OCI-LY1 (cell line): ENCODE measurements around the gene TWF1.
"Not testable (repeated sequence)": the region's sequence is repeated elsewhere in the genome, so short reads cannot be mapped to it uniquely, and the experiment has no call there.

Source experiments
- H2AFZ ChIP-seq: fragments of 200-600 bp; sonication (generic), shearing (Covaris generic); 2 replicates; pipeline ENCODE4 v1.6.0; 2014; ENCODE audit warnings: antibody characterized with exemption, mild to moderate bottlenecking, low read length
- H3F3A ChIP-seq: fragments of 200-600 bp; sonication (generic), shearing (Covaris generic); 2 replicates; pipeline ENCODE4 v1.6.0; 2014; ENCODE audit warnings: mild to moderate bottlenecking, antibody characterized with exemption, low read length, moderate library complexity; ENCODE audit not compliant: insufficient read depth
- H3K27ac ChIP-seq: fragments of 200-600 bp; sonication (generic); 2 replicates; pipeline ENCODE4 v1.5.1; 2014; ENCODE audit warnings: low read length, mixed run types, mild to moderate bottlenecking, low read depth; ENCODE audit not compliant: poor library complexity, severe bottlenecking
- H3K27me3 ChIP-seq: fragments of 200-600 bp; sonication (generic); 2 replicates; pipeline ENCODE4 v1.6.0; 2014; ENCODE audit warnings: antibody characterized with exemption, mild to moderate bottlenecking, low read length, moderate library complexity; ENCODE audit not compliant: insufficient read depth
- H3K36me3 ChIP-seq: fragments of 200-600 bp; sonication (generic); 2 replicates; pipeline ENCODE4 v1.6.1; 2014; ENCODE audit warnings: mild to moderate bottlenecking, antibody characterized with exemption, low read length, moderate library complexity, mixed read lengths; ENCODE audit not compliant: insufficient read depth
- H3K4me1 ChIP-seq: fragments of 200-600 bp; sonication (generic); 2 replicates; pipeline ENCODE4 v1.5.1; 2014; ENCODE audit warnings: mild to moderate bottlenecking, low read length, moderate library complexity; ENCODE audit not compliant: insufficient read depth, severe bottlenecking
- H3K4me2 ChIP-seq: fragments of 200-600 bp; sonication (generic), shearing (Covaris generic); 2 replicates; pipeline ENCODE4 v1.6.1; 2014; ENCODE audit warnings: low read length
- H3K4me3 ChIP-seq: fragments of 200-600 bp; sonication (generic); 2 replicates; pipeline ENCODE4 v1.5.1; 2014; ENCODE audit warnings: low read length, low read depth, mild to moderate bottlenecking, mixed read lengths; ENCODE audit not compliant: poor library complexity, severe bottlenecking
- H3K79me2 ChIP-seq: fragments of 200-600 bp; shearing (Covaris generic); 2 replicates; pipeline ENCODE4 v1.6.1; 2016; ENCODE audit warnings: mixed run types, low read length, mixed read lengths; ENCODE audit not compliant: insufficient read depth
- H3K9ac ChIP-seq: fragments of 200-600 bp; sonication (generic), shearing (Covaris generic); 2 replicates; pipeline ENCODE4 v1.6.1; 2014; ENCODE audit warnings: mild to moderate bottlenecking, low read length, mixed read lengths
- H3K9me2 ChIP-seq: fragments of 200-600 bp; sonication (generic), shearing (Covaris generic); 2 replicates; pipeline ENCODE4 v1.6.1; 2014; ENCODE audit warnings: low read depth, mild to moderate bottlenecking, low read length, mixed read lengths
- H3K9me3 ChIP-seq: fragments of 200-600 bp; shearing (Covaris generic); 2 replicates; pipeline ENCODE4 v1.6.1; 2014; ENCODE audit warnings: low read length, mixed read lengths
- H4K20me1 ChIP-seq: fragments of 200-600 bp; sonication (generic), shearing (Covaris generic); 2 replicates; pipeline ENCODE4 v1.6.0; 2016; ENCODE audit warnings: mild to moderate bottlenecking, low read length; ENCODE audit not compliant: insufficient read depth
- EZH2 ChIP-seq: fragments of 200-600 bp; sonication (generic), shearing (Covaris generic); IDR thresholded peaks from 2 replicates; pipeline ENCODE4 v1.8.0; 2017; ENCODE audit warnings: borderline replicate concordance, mixed run types, mild to moderate bottlenecking, antibody characterized with exemption, low read length, moderate library complexity, mixed read lengths
- TF ChIP-seq, protein P1 (sequence below): fragments of 200-600 bp; sonication (generic), shearing (Covaris generic); IDR thresholded peaks from 2 replicates; pipeline ENCODE4 v1.5.1; 2017; ENCODE audit warnings: mild to moderate bottlenecking, antibody characterized with exemption, low read length, moderate library complexity, mixed read lengths

Gene TWF1

DNA sequence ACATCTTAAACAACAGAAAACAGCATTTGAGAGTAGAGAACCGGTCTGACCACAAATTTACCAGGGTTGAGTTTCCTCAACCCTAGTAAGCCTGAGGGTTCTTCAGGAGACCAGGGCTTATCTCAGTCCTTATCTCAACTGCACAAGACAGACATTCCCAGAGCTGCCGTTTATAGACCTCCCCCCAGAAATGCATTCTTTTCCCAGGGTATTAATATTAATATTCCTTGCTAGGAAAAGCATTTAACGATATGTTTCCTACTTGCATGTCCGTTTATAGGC, 42.0 kb upstream of the TWF1 start:
- Histone ChIP-seq H2AFZ (no peak overlapping the region), H3K4me2 (no peak overlapping the region), H4K20me1 (no peaks in the 10 kb centered on the region), H3K4me1 (no peaks in the 10 kb centered on the region), H3K36me3 (no peaks in the 10 kb centered on the region; the same call in 1 of the 2 replicates), H3K9me2 (no peaks in the 10 kb centered on the region), H3F3A (no peaks in the 10 kb centered on the region), H3K4me3 (no peak overlapping the region), H3K27ac (no peak overlapping the region), H3K27me3 (no peaks in the 10 kb centered on the region), H3K9me3 (no peaks in the 10 kb centered on the region), H3K79me2 (no peaks in the 10 kb centered on the region), H3K9ac (no peak overlapping the region)
- TF ChIP-seq, protein P1, sequence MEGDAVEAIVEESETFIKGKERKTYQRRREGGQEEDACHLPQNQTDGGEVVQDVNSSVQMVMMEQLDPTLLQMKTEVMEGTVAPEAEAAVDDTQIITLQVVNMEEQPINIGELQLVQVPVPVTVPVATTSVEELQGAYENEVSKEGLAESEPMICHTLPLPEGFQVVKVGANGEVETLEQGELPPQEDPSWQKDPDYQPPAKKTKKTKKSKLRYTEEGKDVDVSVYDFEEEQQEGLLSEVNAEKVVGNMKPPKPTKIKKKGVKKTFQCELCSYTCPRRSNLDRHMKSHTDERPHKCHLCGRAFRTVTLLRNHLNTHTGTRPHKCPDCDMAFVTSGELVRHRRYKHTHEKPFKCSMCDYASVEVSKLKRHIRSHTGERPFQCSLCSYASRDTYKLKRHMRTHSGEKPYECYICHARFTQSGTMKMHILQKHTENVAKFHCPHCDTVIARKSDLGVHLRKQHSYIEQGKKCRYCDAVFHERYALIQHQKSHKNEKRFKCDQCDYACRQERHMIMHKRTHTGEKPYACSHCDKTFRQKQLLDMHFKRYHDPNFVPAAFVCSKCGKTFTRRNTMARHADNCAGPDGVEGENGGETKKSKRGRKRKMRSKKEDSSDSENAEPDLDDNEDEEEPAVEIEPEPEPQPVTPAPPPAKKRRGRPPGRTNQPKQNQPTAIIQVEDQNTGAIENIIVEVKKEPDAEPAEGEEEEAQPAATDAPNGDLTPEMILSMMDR = no peak
- no peak for TF ChIP-seq EZH2

DNA sequence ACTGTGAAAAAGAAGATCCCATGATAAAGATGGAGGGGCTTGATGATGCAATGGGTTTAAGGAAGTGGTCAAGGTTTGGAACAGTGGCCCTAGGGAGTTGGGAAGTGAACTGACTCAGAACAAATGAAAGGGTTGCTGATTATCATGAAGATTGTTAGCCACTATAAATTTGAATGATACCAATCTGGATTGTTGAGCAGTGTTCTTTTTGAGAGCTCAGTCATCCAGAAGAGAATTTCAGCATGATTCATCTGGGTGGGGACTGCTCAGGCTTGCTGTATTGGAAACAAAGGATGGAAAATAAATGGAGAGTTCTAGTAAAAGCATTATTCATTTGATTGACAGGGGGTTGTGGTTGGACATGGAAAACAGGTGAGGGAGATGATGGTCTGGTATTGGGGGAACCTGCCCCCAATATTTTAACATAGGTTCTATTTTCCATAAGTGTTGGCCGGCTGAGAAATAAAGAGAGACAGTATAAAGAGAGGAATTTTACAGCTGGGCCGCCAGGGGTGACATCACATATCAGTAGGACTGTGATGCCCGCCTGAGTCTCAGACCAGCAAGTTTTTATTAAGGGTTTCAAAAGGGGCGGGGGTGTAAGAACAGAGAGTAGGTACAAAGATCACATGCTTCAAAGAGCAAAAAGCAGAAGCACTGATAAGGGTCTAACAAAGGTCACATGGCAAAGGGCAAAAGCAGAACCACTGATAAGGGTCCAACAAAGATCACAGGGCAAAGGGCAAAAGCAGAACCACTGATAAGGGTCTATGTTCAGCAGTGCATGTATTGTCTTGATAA, 41.5 kb upstream of the TWF1 start:
- not testable (repeated sequence) for H3K4me2 ChIP-seq, H2AFZ ChIP-seq

DNA sequence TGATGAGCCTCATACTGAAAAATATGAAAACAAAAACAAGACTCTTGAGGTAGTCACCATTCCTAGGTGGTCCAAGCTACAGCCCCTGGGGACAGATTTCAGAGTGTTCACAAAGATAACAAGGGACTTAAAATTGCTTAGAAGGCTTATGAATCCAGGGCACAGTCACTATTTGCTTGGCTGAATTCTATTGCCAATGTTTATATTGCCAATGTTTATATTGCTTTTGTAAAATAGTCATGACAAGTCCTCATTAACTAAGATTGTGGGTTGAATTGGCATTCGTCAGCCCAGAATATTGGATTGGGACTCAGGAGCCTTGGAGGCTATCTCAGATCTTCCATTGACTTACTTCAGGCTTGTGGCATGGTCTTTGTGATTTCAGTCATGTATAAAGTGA, 36.1 kb upstream of the TWF1 start:
- Histone ChIP-seq H3K79me2 (no peaks in the 10 kb centered on the region), H3K27me3 (no peaks in the 10 kb centered on the region), H3F3A (no peaks in the 10 kb centered on the region), H3K9me3 (no peaks in the 10 kb centered on the region), H4K20me1 (no peaks in the 10 kb centered on the region), H3K27ac (no peak overlapping the region), H3K4me2 (no peak overlapping the region), H3K9me2 (no peaks in the 10 kb centered on the region), H3K4me1 (no peaks in the 10 kb centered on the region), H2AFZ (no peak overlapping the region), H3K4me3 (no peak overlapping the region), H3K36me3 (no peaks in the 10 kb centered on the region; the same call in 1 of the 2 replicates), H3K9ac (no peak overlapping the region)
- TF ChIP-seq EZH2 = no peak
- TF ChIP-seq, protein P1 = no peak

More for the DNA sequence above, 41.5 kb upstream of the TWF1 start:
- H3K9ac ChIP-seq, H3K4me3 ChIP-seq, H3K4me1 ChIP-seq, H3K9me3 ChIP-seq, H3F3A ChIP-seq, H3K27ac ChIP-seq, H3K9me2 ChIP-seq, H3K27me3 ChIP-seq, H4K20me1 ChIP-seq, H3K79me2 ChIP-seq, H3K36me3 ChIP-seq: not testable (repeated sequence)

DNA sequence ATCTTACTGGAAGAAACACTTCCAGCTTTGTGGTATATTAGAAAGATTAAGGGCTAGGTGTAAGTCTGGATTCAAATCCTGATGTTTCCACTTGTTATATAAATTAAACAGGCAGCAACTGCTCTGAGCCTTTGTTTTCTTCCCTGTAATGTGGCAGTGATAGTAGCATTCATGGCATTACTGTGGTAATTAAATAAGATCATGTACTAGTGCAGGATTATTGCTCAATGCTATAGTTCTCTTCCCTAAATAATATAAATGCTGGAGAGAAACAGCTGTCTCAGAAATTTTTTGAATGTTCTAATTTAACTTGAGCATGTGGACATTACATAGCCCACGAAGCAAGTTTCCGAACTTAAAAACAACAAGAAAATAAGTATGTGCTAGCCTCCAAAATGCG, 35.1 kb upstream of the TWF1 start:
- H3K9ac ChIP-seq = no peak overlapping the region
- H3K79me2 ChIP-seq = no peaks in the 10 kb centered on the region
- no peaks in the 10 kb centered on the region for H3K9me2 ChIP-seq
- TF ChIP-seq, protein P1 = no peak
- no peak for TF ChIP-seq EZH2
- H3K4me3 ChIP-seq = no peak overlapping the region
- no peaks in the 10 kb centered on the region for H4K20me1 ChIP-seq
- H3K9me3 ChIP-seq = no peaks in the 10 kb centered on the region
- H3K4me2 ChIP-seq = no peak overlapping the region
- H3K4me1 ChIP-seq = peaks cover 7% of the 10 kb centered on the region
- H2AFZ ChIP-seq = no peak overlapping the region
- H3F3A ChIP-seq = no peaks in the 10 kb centered on the region
- H3K36me3 ChIP-seq = no peaks in the 10 kb centered on the region; the same call in 1 of the 2 replicates
- no peak overlapping the region for H3K27ac ChIP-seq
- no peaks in the 10 kb centered on the region for H3K27me3 ChIP-seq
